ENCODE results near the gene HDHD3.

HDHD3 gene, protein sequence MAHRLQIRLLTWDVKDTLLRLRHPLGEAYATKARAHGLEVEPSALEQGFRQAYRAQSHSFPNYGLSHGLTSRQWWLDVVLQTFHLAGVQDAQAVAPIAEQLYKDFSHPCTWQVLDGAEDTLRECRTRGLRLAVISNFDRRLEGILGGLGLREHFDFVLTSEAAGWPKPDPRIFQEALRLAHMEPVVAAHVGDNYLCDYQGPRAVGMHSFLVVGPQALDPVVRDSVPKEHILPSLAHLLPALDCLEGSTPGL

DNA sequence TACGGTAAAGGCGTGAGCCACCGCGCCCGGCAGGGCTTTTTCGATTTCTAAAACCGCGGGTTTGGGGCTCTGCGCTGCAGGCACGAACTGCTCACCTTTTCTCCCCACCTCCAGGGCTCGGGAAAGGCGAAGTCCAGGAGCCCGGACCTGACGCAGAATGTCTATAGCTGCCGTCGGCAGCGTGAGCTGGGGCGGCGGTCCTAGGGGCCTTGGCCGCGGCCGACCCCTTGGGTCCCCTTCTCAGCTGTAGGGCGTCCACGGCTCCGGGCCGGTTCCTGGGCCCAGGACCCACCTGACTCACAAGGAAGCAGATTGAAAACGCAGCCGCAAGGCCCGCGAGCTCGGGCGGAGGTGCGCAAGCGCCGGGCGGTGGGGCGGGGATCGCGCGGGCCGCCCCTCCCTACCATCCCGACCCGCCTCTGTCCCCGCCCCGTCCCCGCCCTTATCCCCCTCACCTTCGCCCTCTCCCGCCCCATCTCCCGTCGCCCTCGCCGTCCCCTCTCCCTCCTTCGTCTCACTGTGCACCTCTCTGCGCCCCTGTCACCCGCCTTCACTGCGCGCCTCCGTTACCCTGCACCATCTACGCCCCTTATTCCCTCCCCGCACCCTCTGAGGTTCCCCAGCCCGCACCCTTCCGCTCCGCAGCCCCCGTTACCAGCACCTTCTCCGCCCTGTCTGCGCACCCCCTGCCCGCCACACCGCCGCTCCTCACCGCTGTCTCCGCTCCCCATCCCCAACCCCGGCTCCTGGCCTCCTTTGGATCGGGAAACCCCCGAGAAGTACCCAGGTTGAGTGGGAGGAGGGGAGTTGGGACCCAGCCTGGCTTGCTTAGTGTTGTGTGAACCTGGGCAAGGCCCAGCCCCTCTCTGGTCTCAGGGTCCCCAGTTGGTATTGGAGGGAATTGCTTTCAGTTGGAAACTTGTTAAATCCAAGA is at the start of gene HDHD3:
Gene HDHD3 (minus strand): TSS at position 353 of the 934 bp plus-strand sequence. CDS start 2,632 bp downstream, outside the sequence.
- Histone ChIP-seq H3K36me3 (peaks cover 31% of the 10 kb centered on the region), H3K4me3 (ENCODE audit: low read depth, low read length) (peak within 1 kb of the TSS; percentile 97), H3K9me3 (ENCODE audit: severe bottlenecking) (no peaks in the 10 kb centered on the region), H3K27ac (peak within 1 kb of the TSS; percentile 83), H3K27me3 (ENCODE audit: insufficient read depth, low read depth, severe bottlenecking) (no peaks in the 10 kb centered on the region)
- DNase-seq: peak; percentile 87
- TF ChIP-seq, protein P1, sequence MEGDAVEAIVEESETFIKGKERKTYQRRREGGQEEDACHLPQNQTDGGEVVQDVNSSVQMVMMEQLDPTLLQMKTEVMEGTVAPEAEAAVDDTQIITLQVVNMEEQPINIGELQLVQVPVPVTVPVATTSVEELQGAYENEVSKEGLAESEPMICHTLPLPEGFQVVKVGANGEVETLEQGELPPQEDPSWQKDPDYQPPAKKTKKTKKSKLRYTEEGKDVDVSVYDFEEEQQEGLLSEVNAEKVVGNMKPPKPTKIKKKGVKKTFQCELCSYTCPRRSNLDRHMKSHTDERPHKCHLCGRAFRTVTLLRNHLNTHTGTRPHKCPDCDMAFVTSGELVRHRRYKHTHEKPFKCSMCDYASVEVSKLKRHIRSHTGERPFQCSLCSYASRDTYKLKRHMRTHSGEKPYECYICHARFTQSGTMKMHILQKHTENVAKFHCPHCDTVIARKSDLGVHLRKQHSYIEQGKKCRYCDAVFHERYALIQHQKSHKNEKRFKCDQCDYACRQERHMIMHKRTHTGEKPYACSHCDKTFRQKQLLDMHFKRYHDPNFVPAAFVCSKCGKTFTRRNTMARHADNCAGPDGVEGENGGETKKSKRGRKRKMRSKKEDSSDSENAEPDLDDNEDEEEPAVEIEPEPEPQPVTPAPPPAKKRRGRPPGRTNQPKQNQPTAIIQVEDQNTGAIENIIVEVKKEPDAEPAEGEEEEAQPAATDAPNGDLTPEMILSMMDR (IDR thresholded peaks at IDR 0.05; ENCODE audit: low read depth, low read length): no peak

- no peaks in the 10 kb centered on the region for H3K9me3 ChIP-seq (ENCODE audit: severe bottlenecking)
- H3K27me3 ChIP-seq (ENCODE audit: insufficient read depth, low read depth, severe bottlenecking): no peaks in the 10 kb centered on the region
- H3K4me3 ChIP-seq (ENCODE audit: low read depth, low read length): no peak overlapping the region
- DNase-seq: no peak
- TF ChIP-seq, protein P1 (IDR thresholded peaks at IDR 0.05; ENCODE audit: low read depth, low read length): no peak
- no peak overlapping the region for H3K27ac ChIP-seq
- H3K36me3 ChIP-seq: no peaks in the 10 kb centered on the region
Measured at GRCh38 chr9:113425072-113425471, 48.3 kb upstream of the HDHD3 start.

- DNase-seq: no peak
- Histone ChIP-seq H3K4me3 (ENCODE audit: low read depth, low read length) (no peak overlapping the region), H3K27ac (no peak overlapping the region), H3K36me3 (no peaks in the 10 kb centered on the region), H3K27me3 (ENCODE audit: insufficient read depth, low read depth, severe bottlenecking) (no peaks in the 10 kb centered on the region), H3K9me3 (ENCODE audit: severe bottlenecking) (no peaks in the 10 kb centered on the region)
- TF ChIP-seq, protein P1 (IDR thresholded peaks at IDR 0.05; ENCODE audit: low read depth, low read length): no peak
Measured at GRCh38 chr9:113421726-113422125, 44.9 kb upstream of the HDHD3 start.

DNA sequence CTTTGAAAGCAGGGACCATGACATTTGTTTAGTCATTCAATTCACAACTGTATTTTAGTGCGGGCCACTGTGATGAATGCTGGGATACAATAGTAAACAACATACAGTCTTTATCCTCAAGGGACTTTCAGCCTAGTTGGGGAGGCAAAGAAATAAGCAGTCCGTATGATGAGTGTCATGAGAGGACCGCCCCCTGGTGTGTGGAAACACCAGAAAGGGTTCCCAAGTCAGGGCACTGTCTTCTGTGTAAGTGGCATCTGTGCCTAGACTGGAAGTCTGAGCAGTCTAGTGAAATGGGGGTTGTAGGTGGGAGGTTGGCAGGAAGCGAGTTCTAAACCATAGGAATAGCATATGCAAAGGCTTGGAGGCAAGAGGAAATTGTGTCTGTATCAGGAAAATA is 40.6 kb upstream of the HDHD3 start:
- TF ChIP-seq, protein P1 (IDR thresholded peaks at IDR 0.05; ENCODE audit: low read depth, low read length): no peak
- Histone ChIP-seq H3K4me3 (ENCODE audit: low read depth, low read length) (no peak overlapping the region), H3K27me3 (ENCODE audit: insufficient read depth, low read depth, severe bottlenecking) (no peaks in the 10 kb centered on the region), H3K27ac (no peak overlapping the region), H3K9me3 (ENCODE audit: severe bottlenecking) (no peaks in the 10 kb centered on the region), H3K36me3 (no peaks in the 10 kb centered on the region)
- no peak for DNase-seq

GRCh38 chr9:113416149-113416721 is 39.4 kb upstream of the HDHD3 start:
- no peaks in the 10 kb centered on the region for H3K9me3 ChIP-seq (ENCODE audit: severe bottlenecking)
- H3K27ac ChIP-seq: no peak overlapping the region
- no peaks in the 10 kb centered on the region for H3K27me3 ChIP-seq (ENCODE audit: insufficient read depth, low read depth, severe bottlenecking)
- TF ChIP-seq, protein P1 (IDR thresholded peaks at IDR 0.05; ENCODE audit: low read depth, low read length): no peak
- H3K36me3 ChIP-seq: no peaks in the 10 kb centered on the region
- no peak for DNase-seq
- H3K4me3 ChIP-seq (ENCODE audit: low read depth, low read length): no peak overlapping the region

Measured in WERI-Rb-1 (cell line).